ENCODE data around the gene STAP2.
A peak's percentile ranks its signal among the peaks of the same experiment; 100 is the strongest.

Gene STAP2

GRCh38 chr19:4370418-4371041 lies 31.9 kb upstream of the STAP2 start:
- no peak for DNase-seq (ENCODE audit: low read depth in 2 of 2)

DNA sequence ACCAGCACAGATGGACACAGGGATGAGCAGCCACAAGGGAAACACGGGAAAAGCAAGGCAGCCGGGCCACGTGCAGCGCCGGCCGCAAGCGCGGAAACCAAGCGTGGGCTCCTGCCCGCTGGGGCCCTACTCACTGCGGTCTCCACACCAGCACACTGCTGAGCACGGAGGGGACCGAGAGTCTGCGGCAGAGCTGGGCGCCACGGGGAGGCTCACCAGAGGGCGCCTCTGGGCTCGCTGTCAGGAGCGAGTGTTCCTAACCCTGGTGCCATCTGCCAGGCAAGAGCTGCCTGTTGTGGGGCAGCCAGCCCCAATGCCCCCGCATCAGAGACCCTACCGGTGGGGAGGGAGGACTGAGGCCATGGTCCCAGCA lies 31.2 kb upstream of the STAP2 start:
- peak; percentile 63 to 82 for DNase-seq (ENCODE audit: low read depth in 2 of 2)

DNA sequence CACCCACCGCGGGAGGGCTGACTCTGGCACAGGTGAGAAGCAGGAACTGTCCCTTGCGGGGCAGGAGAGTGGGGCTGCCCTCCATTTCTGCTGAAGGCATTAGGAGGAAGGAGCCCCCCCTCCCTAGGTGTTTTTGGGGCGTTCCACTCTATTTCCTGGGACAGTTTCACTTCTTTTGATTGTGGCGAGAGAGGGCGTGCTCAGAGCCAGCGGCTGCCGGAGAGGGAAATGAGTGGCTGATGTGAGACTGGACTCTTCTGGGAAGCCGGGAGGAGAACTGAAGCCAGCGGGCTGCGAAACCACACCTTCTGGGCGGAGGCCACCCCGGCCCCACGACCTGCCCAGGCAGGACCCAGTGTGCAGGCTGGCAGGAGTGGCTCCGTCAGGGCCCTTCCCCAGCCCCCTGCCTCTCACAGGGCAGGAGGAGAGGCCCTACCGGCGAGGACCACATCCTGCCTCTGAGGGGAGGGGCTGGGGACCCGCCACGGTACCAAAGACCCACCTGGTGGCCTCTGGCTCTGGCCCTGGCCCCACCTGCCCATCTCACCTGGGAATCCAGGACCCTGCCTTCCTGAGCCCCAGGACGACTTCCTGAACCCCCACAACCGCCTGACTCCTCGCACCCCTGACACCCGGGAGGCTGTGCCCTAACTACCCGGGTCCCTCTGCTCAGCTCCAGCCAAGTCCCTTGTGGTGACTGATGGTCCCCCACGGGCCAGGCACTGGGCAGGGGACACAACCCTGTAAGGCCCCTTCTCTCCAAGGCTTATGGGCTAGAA lies 30.7 kb upstream of the STAP2 start:
- DNase-seq (ENCODE audit: low read depth in 2 of 2), result peak; percentile 47 to 66

GRCh38 chr19:4368128-4368820 lies 29.6 kb upstream of the STAP2 start:
- DNase-seq (ENCODE audit: low read depth in 2 of 2), result no peak

DNA sequence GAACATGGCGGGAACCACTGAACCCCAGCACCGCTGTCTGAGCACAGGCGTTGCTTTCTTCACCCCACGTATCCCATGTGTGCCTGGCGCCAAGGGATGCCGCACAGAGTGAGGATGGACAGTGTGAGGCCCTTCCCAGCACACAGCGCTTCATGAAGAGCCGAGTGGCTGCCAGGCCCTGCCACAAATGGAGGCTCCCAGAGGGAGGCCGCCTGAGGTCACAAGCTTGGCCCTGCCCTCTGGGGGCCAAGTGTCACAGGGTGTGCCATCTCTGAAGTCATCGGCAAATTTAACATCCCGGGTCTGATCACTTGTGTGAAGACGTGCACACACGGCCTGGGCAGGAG lies 29.1 kb upstream of the STAP2 start:
- DNase-seq (ENCODE audit: low read depth in 2 of 2), result no peak

GRCh38 chr19:4367336-4367723 lies 28.7 kb upstream of the STAP2 start:
- no peak for DNase-seq (ENCODE audit: low read depth in 2 of 2)

DNA sequence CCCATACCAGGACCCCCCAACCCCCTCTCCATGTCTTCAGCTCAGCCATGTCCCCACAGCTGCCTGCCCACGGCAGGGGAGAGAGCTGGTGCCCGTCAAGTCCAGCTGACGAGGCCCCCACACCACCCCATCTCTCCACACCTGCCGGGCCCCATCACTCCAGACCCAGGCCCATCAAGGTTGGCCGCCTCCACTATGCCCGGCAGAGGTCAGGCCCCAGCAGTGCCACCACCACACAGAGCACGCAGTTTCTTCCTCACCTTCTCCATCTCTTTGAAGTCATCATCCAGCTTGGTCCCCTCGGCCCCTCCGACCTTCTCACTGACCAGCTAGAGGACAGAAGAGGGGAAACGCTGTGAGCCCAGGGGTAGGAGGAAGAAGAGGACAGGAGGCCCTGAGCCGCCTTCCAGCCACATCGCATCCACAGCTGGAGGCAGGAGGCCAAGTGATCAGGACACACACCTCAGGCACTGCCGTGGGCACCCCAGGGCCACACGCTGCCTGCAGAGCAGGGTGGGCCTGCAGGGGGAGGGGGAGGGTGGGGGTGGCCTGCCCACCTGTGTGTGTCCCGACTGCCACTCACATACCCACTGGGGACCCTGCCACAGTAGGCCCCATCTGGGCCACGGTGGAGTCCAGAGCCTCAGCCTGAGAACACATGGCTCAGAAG lies 28.2 kb upstream of the STAP2 start:
- no peak for DNase-seq (ENCODE audit: low read depth in 2 of 2)

DNA sequence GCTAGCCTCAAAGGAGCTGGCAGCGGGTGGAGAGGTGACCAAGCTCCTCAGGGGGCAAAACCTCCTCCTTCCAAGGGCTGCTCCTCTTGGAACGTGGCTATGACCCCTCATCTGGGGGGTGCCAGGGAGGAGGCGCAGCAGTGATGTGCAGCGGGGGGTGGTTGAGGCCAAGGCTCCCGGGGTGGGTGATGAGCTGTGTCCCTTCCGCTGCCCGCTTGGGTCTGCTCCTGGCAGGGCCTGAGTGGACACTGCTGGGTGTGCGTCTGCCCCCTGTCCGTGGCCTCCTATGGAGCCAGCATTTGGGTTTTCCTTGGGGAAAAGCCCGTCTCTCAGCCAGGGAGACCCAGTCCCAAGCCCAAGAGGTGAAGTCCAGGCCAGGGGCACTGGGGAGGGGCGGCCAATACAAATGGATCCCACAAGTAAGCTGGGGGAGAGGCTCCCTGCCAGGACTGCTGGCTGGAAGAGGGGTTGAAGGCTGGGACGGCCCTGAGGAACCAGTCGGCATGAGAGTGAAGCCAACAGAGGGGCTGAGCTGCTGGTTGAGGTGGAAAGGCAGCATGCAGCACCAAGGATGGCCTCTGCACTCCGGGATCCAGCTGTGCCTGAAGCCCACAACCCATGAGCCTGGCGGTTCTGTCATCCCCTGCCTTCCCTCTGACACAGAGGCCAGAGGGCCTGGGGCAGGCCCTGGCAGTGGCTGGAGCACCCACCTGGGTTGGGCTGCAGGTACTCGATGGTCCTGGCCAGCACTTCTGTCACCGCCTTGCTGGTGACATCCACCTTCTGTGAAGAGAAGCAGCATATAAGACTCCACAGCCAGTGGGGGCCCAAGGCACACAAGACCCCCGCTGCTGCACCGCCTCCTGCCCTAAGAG lies 27.4 kb upstream of the STAP2 start:
- no peak for DNase-seq (ENCODE audit: low read depth in 2 of 2)

DNA sequence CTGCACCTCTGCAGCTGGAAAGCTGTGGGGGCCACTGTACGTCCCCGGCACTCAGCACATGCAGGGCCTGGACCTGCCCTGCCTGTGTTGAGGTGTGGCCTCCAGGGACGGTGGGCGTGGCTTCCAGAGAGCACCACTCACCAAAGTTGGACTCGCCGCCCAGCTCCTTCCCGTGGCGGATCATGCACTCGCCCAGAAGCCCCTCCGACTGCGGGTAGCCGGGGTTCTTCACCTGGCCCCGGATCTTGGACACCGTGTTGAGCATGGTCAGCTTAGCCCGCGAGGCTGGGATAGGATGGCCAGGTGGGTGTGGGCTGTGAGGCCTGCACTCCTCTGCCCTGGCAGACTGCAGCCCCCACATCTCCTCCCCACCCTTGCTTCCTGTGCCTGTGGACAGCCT lies 26.7 kb upstream of the STAP2 start:
- no peak for DNase-seq (ENCODE audit: low read depth in 2 of 2)

- no peak for DNase-seq (ENCODE audit: low read depth in 2 of 2)
These were observed 25.1 kb upstream of the STAP2 start for GRCh38 chr19:4363571-4364304.

DNA sequence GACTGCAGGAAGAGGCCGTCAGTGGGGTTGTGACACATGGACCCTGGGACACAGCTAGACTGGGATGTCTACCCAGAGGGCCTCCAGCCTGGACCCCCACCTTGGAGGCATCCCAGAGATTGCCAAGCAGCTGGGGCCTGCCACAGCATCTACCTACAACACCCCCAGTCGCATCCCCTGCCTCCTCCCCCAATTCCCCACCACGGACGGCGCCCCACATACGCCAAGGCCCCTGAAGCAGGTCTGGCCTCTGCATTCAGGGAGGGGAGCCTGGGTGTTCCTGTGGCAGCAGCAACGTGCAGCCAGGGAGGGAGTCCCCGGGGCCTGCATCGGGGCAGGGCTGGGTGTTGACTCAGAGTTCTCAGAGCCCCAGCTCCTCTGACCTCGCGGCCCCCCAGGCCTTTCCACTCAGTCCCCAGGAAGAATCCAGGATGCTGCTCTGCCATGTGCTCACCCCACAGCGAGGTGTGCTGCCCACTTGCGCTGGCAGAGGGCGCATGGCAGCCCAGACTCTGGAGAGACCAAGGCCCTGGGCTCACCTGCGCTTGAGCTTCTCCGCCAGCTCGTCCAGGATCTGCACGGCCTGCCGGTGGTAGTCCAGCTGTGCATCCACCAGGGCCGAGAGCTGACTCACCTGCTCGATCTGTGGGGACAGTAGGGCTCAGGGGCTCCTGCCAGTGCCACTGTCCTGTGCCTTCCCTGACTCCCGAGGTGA lies 24.4 kb upstream of the STAP2 start:
- no peak for DNase-seq (ENCODE audit: low read depth in 2 of 2)

DNA sequence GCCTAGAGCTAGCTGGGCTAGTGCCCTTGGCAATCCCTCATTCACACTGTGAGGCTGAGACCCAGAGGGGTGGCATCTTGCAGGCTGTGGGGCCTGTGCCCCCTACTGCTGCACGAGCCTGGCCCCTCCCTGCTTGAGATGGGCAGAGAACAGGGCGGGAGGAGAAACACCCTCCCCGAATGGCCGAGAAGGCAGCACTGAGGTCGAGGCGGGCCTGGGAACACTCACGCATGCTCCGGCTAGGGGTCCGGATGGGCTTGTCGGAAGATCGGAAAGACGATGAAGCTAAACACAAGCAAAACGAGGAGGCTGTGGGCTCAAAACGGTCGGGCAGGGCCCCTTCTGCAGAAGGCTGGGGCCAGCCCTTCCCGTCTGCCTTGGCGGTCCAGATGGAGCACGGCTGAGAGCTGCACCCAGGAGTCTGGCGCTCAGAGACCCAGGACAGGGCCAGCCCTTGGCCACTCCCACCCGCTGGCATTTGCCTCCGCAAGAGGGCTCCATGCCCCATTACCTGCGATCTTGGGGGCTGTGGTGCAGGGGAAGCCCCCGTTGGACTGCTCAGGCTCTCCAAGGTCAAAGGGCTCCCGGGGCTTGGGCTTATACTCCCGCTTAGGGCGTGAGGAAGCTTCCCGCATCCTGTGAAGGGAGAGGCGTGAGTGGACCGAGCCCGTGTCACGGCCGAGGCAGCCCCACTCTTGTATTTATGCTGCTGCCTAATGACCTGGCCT lies 23.6 kb upstream of the STAP2 start:
- DNase-seq (ENCODE audit: low read depth in 2 of 2), result no peak

GRCh38 chr19:4361152-4362046 lies 22.8 kb upstream of the STAP2 start:
- DNase-seq (ENCODE audit: low read depth in 2 of 2), result no peak

- no peak for DNase-seq (ENCODE audit: low read depth in 2 of 2)
These were observed 22.1 kb upstream of the STAP2 start for GRCh38 chr19:4360641-4361151.

GRCh38 chr19:4360081-4360569 lies 21.5 kb upstream of the STAP2 start:
- no peak for DNase-seq (ENCODE audit: low read depth in 2 of 2)

DNA sequence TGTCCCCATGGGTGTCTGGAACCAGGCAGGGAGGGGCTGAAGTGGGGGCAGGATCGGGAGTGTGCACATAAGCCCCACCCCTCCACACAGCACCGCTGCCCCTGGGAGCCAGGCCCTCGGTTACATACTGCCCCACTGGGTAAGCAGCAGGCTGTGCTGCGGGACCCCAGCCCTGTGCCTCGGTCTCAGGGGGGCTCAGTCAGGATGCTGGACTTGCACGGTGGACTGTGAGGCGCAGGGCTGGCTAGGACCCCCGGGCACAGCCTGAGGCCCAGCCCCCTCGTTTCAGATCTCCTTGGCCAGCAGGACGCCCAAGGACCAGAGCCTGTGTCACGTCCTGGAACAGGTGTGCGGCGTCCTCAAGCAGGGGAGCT lies 21.0 kb upstream of the STAP2 start:
- no peak for DNase-seq (ENCODE audit: low read depth in 2 of 2)

GRCh38 chr19:4358709-4359626 lies 20.3 kb upstream of the STAP2 start:
- DNase-seq (ENCODE audit: low read depth in 2 of 2), result no peak

Measured in stimulated activated CD4-positive, alpha-beta T cell treated with anti-CD3 and anti-CD28 coated beads, Interleukin-4, amount 100 ng/mL, for 48 hours (primary cell).